Activated CD4-positive, alpha-beta T cell treated with anti-CD3 and anti-CD28 coated beads for 1 hour (primary cell): ENCODE data around the gene BTBD19.

Experiments
- DNase-seq: peaks from one replicate; pipeline ENCODE4 v3.0.0-alpha.2; 2020

BTBD19 gene

GRCh38 chr1:44862829-44863401 is 54.6 kb downstream of the BTBD19 start:
- no peak for DNase-seq
